HFF-Myc (cell line): Measurements from ENCODE around the gene FAM163A.
"Not testable (repeated sequence)": the region's sequence is repeated elsewhere in the genome, so short reads cannot be mapped to it uniquely, and the experiment has no call there.

Source experiments
- DNase-seq: peaks from one replicate; pipeline ENCODE4 v3.0.0-alpha.2; 2011; ENCODE audit warnings: low read depth; ENCODE audit errors: extremely low read depth
- H3K4me3 ChIP-seq: replicated peaks from 2 replicates; pipeline ENCODE4 v1.5.1; 2011; ENCODE audit warnings: low read depth, mild to moderate bottlenecking, control low read depth, low read length
- TF ChIP-seq, protein P1 (sequence below): IDR thresholded peaks from 2 replicates; pipeline ENCODE4 v1.5.1; 2012; ENCODE audit warnings: mild to moderate bottlenecking, low read depth, low read length, control low read depth; ENCODE audit errors: missing control alignments

Gene FAM163A

DNA sequence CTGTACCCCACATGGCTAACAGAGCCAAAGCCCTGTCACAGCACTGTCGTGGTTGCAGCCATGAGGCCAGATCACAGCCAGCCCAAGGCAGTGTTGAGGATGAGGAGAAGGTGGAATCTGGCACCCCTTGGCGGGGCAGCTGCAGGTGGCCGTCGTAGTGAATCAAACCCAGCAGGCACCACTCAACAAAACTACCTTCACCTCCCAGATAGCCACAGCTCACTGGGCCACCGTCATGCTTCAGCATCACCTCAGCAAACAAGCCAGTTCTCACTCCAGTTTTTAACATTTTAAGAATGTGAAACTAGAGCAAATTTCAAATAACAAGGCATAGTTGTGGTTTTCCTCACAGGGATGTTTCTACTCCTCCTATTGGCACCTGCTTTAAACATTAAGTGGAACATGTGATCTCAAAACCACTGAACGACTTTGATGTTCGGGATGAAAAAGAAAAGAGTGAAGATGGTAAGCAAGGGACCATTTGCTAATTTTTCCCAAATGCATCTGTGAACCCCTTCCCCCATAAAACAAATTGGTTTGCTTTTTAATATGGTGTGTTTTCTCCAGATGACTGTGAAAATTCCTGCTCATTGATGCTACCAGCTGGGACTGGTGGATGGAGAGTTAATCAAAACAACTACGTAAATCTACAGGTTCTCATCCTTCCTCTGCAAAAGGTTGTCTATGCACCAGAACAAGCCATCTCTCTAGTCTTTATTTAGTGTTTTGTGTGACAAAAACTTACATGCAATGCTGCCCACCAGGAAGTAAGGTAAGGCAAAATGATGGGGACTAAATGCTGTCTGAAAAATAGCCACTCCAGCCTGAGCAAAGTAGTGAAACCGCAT lies 89.0 kb downstream of the FAM163A start:
- no peak overlapping the region for H3K4me3 ChIP-seq
- DNase-seq, result no peak
- TF ChIP-seq, protein P1, sequence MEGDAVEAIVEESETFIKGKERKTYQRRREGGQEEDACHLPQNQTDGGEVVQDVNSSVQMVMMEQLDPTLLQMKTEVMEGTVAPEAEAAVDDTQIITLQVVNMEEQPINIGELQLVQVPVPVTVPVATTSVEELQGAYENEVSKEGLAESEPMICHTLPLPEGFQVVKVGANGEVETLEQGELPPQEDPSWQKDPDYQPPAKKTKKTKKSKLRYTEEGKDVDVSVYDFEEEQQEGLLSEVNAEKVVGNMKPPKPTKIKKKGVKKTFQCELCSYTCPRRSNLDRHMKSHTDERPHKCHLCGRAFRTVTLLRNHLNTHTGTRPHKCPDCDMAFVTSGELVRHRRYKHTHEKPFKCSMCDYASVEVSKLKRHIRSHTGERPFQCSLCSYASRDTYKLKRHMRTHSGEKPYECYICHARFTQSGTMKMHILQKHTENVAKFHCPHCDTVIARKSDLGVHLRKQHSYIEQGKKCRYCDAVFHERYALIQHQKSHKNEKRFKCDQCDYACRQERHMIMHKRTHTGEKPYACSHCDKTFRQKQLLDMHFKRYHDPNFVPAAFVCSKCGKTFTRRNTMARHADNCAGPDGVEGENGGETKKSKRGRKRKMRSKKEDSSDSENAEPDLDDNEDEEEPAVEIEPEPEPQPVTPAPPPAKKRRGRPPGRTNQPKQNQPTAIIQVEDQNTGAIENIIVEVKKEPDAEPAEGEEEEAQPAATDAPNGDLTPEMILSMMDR, result no peak

DNA sequence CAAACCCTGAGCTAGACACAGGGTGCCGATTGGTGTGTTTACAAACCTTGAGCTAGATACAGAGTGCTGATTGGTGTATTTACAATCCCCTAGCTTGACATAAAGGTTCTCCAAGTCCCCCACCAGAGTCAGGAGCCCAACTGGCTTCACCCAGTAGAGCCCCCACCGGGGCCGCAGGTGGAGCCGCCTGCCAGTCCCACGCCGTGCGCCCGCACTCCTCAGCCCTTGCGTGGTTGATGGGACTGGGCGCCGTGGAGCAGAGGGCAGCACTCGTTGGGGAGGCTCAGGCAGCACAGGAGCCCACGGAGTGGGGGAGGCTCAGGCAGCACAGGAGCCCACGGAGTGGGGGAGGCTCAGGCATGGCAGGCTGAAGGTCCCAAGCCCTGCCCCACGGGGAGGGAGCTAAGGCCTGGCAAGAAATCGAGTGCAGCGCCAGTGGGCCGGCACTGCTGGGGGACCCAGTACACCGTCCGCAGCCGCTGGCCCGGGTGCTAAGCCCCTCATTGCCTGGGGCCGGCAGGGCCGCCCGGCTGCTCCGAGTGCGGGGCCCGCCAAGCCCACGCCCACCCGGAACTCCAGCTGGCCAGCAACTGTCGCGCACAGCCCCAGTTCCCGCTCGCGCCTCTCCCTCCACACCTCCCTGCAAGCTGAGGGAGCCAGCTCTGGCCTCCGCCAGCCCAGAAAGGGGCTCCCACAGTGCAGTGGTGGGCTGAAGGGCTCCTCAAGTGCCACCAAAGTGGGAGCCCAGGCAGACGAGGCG lies 93.8 kb downstream of the FAM163A start:
- not testable (repeated sequence) for DNase-seq, H3K4me3 ChIP-seq

DNA sequence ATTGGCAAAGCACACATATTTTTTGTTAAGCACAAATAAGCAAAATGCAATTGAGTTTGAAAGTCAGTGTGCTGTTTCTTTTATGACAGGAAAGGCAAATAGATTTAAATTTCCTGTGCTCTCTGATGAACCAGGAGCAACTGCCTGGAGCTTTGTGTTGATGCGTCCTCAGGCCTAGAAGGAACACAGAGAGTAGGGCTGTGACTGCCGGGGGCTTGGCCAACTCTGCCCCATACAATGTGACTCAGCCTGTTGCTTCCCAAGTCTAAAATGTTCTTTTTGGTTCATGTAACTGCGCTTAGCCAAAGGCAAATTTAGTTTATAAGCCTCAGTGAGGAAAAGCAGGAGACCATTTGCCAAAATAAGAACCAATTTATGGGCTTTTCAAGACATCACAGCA lies 97.0 kb downstream of the FAM163A start:
- H3K4me3 ChIP-seq, result no peak overlapping the region
- TF ChIP-seq, protein P1, result no peak
- no peak for DNase-seq

DNA sequence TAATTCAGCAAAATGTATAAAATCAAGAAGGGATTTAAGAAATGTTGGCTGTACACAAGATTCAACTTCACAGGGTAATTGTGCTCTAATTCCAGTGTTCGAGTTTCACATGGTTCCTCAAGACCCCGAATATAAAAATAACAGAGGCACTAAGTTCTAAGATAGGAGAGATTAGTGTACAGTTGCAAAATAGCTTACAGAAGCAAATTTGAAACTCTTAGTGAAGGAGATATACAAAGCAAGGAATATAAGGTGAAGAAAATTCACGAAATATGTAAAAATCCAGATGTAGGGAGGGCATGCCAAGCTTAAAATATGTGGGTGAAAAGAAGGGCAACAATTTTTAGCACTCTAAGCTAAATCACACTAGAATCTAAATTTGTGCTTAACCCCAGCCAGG lies 105.1 kb downstream of the FAM163A start:
- TF ChIP-seq, protein P1, result no peak
- H3K4me3 ChIP-seq, result no peak overlapping the region
- no peak for DNase-seq

DNA sequence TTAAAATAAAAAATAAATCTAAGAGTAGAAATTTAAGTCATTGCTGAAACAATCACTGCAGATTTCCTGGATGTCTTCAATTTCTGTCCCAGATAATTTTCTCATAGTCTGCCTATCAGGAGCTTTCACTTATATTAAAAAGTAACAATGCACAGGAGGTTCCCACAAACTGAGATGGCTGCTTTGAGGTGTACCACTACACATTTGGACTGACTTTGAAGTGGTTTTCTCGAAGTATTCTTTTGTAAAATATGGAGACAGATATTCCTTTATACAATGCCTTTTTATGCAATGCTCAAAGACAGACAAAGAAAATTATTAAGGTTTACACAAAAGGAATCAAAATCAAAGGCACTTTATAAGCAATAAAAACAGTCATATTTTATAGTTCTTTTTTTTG lies 110.0 kb downstream of the FAM163A start:
- H3K4me3 ChIP-seq, result no peak overlapping the region
- DNase-seq, result no peak
- TF ChIP-seq, protein P1, result no peak

DNA sequence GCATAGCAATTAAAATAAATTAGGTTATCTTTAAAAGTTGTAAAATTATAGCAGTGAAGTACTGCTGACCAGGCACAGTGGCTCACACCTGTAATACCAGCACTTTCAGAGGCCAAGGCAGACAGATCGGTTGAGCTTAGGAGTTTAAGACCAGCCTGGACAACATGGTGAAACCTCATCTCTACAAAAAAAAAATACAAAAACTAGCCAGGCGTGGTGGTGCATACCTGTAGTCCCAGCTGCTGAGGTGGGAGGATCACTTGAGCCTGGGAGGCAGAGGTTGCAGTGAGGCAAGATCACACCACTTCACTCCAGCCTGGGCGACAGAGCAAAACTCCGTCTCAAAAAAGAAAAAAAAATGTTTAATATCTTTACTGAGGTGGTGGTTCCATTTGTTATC lies 112.7 kb downstream of the FAM163A start:
- not testable (repeated sequence) for DNase-seq, H3K4me3 ChIP-seq

DNA sequence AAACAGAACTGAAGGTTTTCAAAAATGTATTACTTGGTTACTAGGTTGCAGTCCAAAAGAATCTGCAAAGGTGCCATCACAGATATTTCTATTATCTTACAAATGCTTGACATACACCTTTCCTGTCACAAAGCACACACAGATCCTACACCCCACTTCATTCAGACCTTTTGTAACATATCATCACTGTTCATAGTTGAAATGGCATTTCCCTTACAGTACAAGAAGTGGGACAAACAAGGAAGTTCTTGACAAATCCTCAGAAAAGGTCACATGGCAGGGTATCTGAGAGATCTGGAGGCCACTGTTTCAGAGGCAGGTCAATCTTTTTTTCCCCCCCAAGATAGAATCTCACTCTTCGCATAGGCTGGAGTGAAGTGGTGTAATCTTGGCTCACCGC lies 113.2 kb downstream of the FAM163A start:
- no peak for DNase-seq
- H3K4me3 ChIP-seq, result no peak overlapping the region
- TF ChIP-seq, protein P1, result no peak
